A673 (cell line): ENCODE data around the gene LRRC52. TPM values are rescaled to one million over a fixed set of nuclear protein-coding genes. Genes with fewer than 3 reads are reported as not detected.

Experiments
- BruUV-seq: library from RNA; stranded (reverse); fragments of 400-500 nt; replicated peaks from 2 replicates; lab custom pipeline; 2021; lab: Mats Ljungman, UMichigan
- CTCF ChIA-PET: fragments of 300-600 bp; sonication (Branson Sonifier 250); formaldehyde crosslinking; loops from one replicate; lab custom pipeline; 2022; ENCODE audit warnings: antibody characterized with exemption; lab: Charles Lee
- POLR2A ChIA-PET: fragments of 300-600 bp; sonication (Branson Sonifier 250); formaldehyde crosslinking; loops from one replicate; lab custom pipeline; 2022; ENCODE audit warnings: antibody characterized with exemption; ENCODE audit not compliant: low non-redundant PET; lab: Charles Lee
- DNase-seq: peaks from one replicate; pipeline ENCODE4 v3.0.0-alpha.2; 2015; ENCODE audit warnings: low spot score
- H3K27ac ChIP-seq: fragments of 200-600 bp; sonication (generic); 2 replicates; pipeline ENCODE4 v1.5.1; 2016; ENCODE audit warnings: mixed run types, low read depth, mild to moderate bottlenecking, mixed read lengths, antibody characterized with exemption, low read length; ENCODE audit not compliant: poor library complexity, severe bottlenecking
- H3K27me3 ChIP-seq: fragments of 200-600 bp; sonication (generic); replicated peaks from 2 replicates; pipeline ENCODE4 v1.6.1; 2017; ENCODE audit warnings: mixed run types, low read depth, mild to moderate bottlenecking, mixed read lengths, antibody characterized with exemption, low read length; ENCODE audit not compliant: insufficient read depth, poor library complexity
- H3K36me3 ChIP-seq: fragments of 200-600 bp; sonication (generic); 2 replicates; pipeline ENCODE4 v1.6.1; 2016; ENCODE audit warnings: mixed run types, mild to moderate bottlenecking, mixed read lengths, antibody characterized with exemption, low read length; ENCODE audit not compliant: insufficient read depth, poor library complexity, severe bottlenecking
- H3K4me1 ChIP-seq: fragments of 200-600 bp; sonication (generic); 2 replicates; pipeline ENCODE4 v1.6.1; 2017; ENCODE audit warnings: mixed run types, mild to moderate bottlenecking, mixed read lengths, antibody characterized with exemption, low read length; ENCODE audit not compliant: insufficient read depth, poor library complexity, severe bottlenecking
- H3K4me3 ChIP-seq: fragments of 200-600 bp; sonication (generic); 2 replicates; pipeline ENCODE4 v1.5.1; 2016; ENCODE audit warnings: low read depth, mixed run types, mild to moderate bottlenecking, mixed read lengths, low read length; ENCODE audit not compliant: poor library complexity, severe bottlenecking
- H3K9me3 ChIP-seq: fragments of 200-600 bp; sonication (generic); 2 replicates; pipeline ENCODE4 v1.6.1; 2016; ENCODE audit warnings: mixed run types, low read depth, mild to moderate bottlenecking, mixed read lengths, antibody characterized with exemption, low read length; ENCODE audit not compliant: poor library complexity, severe bottlenecking
- CTCF ChIP-seq: fragments of 300-800, 200-600 bp; sonication (generic); conservative IDR thresholded peaks from 2 replicates; pipeline ENCODE4 v1.5.1; 2017; ENCODE audit warnings: low read depth, mild to moderate bottlenecking, antibody characterized with exemption, low read length, moderate library complexity, mixed read lengths
- EZH2 ChIP-seq: fragments of 200-600 bp; sonication (generic); IDR thresholded peaks from 2 replicates; pipeline ENCODE4 v1.6.1; 2017; ENCODE audit warnings: borderline replicate concordance, low read depth, mild to moderate bottlenecking, mixed read lengths, antibody characterized with exemption, low read length; ENCODE audit not compliant: poor library complexity, severe bottlenecking
- intact Hi-C: fragments of 100-400 bp; cut with micrococcal nuclease; formaldehyde crosslinking; loops from one replicate; pipeline ENCODE4 v1.10.0; 2022; ENCODE audit not compliant: unreplicated experiment
- total RNA-seq: library from RNA; stranded (reverse); gene quantifications from 2 replicates; pipeline ENCODE4 v1.2.3, GENCODE V29; 2021

The LRRC52 gene
- total RNA-seq, 1 experiment from 2014 or later = not detected

- H3K27ac ChIP-seq = no peak overlapping the region
- H3K36me3 ChIP-seq = no peaks in the 10 kb centered on the region
- H3K4me1 ChIP-seq = no peaks in the 10 kb centered on the region
- intact Hi-C loops = no loop called here
- H3K4me3 ChIP-seq = no peak overlapping the region
- H3K27me3 ChIP-seq = peaks cover 11% of the 10 kb centered on the region
- ChIA-PET CTCF (no interaction called here), POLR2A (no interaction called here)
- no TSS peak for BruUV-seq
- DNase-seq = no peak
- TF ChIP-seq CTCF = no peak
- no peak for TF ChIP-seq EZH2
- no peaks in the 10 kb centered on the region for H3K9me3 ChIP-seq
These were observed 6.3 kb upstream of the LRRC52 start for GRCh38 chr1:165537356-165538109.

- ChIA-PET CTCF (no interaction called here), POLR2A (interaction anchor here (0.6 kb wide), 1 partner anchor 13 kb away, joined by 3 read pairs; no protein-coding TSS in a partner anchor)
- Histone ChIP-seq H3K4me3 (no peak overlapping the region), H3K36me3 (no peaks in the 10 kb centered on the region), H3K27me3 (peaks cover 6% of the 10 kb centered on the region), H3K9me3 (no peaks in the 10 kb centered on the region), H3K4me1 (no peaks in the 10 kb centered on the region), H3K27ac (no peak overlapping the region)
- no peak for TF ChIP-seq CTCF
- no peak for TF ChIP-seq EZH2
- intact Hi-C loops = no loop called here
- no peak for DNase-seq
- BruUV-seq = no TSS peak
These were observed 4.5 kb upstream of the LRRC52 start for GRCh38 chr1:165539306-165539705.

- TF ChIP-seq CTCF = no peak
- no peak for TF ChIP-seq EZH2
- no peaks in the 10 kb centered on the region for H3K4me1 ChIP-seq
- H3K27ac ChIP-seq = no peak overlapping the region
- H3K9me3 ChIP-seq = no peaks in the 10 kb centered on the region
- CTCF ChIA-PET = no interaction called here
- peaks cover 6% of the 10 kb centered on the region for H3K27me3 ChIP-seq
- DNase-seq = no peak
- no TSS peak for BruUV-seq
- no peak overlapping the region for H3K4me3 ChIP-seq
- intact Hi-C loops = no loop called here
- POLR2A ChIA-PET = no interaction called here
- H3K36me3 ChIP-seq = no peaks in the 10 kb centered on the region
These were observed 3.9 kb upstream of the LRRC52 start for GRCh38 chr1:165539908-165540307.
